Stimulated activated effector memory CD8-positive, alpha-beta T cell treated with anti-CD3 and anti-CD28 coated beads, Interleukin-12 subunit alpha, Interleukin-12 subunit beta, amount 100 ng/mL, for 72 hours (primary cell): ENCODE measurements around the gene QRFP.
"Not testable (repeated sequence)": the region's sequence is repeated elsewhere in the genome, so short reads cannot be mapped to it uniquely, and the experiment has no call there.

ENCODE experiments used
- ATAC-seq: fragments of 150-1000 bp; cut with Tn5 transposase; 2 replicates; pipeline ENCODE4 v1.10.0; 2021
- DNase-seq, 2 donors: peaks; one replicate each; pipeline ENCODE4 v3.0.0; 2021 to 2022; ENCODE audit warnings: low spot score in 2 of 2
- H3K27ac Mint-ChIP-seq: one replicate; pipeline ENCODE4 v1.8.0; 2022; ENCODE audit warnings: mild to moderate bottlenecking, mixed read lengths
- H3K36me3 Mint-ChIP-seq: one replicate; pipeline ENCODE4 v1.8.0; 2022; ENCODE audit warnings: mild to moderate bottlenecking, mixed read lengths
- H3K4me1 Mint-ChIP-seq: one replicate; pipeline ENCODE4 v1.8.0; 2022; ENCODE audit warnings: mixed read lengths
- H3K4me3 Mint-ChIP-seq: one replicate; pipeline ENCODE4 v1.8.0; 2022; ENCODE audit warnings: mild to moderate bottlenecking, mixed read lengths
- H3K9me3 Mint-ChIP-seq: one replicate; pipeline ENCODE4 v1.8.0; 2022; ENCODE audit warnings: mixed read lengths

The QRFP gene

GRCh38 chr9:130848514-130848913 is 48.1 kb downstream of the QRFP start:
- DNase-seq, H3K9me3 Mint-ChIP-seq, ATAC-seq, H3K27ac Mint-ChIP-seq, H3K36me3 Mint-ChIP-seq, H3K4me3 Mint-ChIP-seq: not testable (repeated sequence)
- H3K4me1 Mint-ChIP-seq = peaks cover 17% of the 10 kb centered on the region

- H3K4me1 Mint-ChIP-seq = peaks cover 25% of the 10 kb centered on the region
- DNase-seq (no peak), ATAC-seq (no peak)
- no peaks in the 10 kb centered on the region for H3K9me3 Mint-ChIP-seq
- H3K27ac Mint-ChIP-seq = no peak overlapping the region
- H3K36me3 Mint-ChIP-seq = no peaks in the 10 kb centered on the region
- no peak overlapping the region for H3K4me3 Mint-ChIP-seq
These were observed 49.0 kb downstream of the QRFP start for GRCh38 chr9:130847306-130848217.

- no peak for DNase-seq
- Mint-ChIP-seq H3K4me1 (peaks cover 25% of the 10 kb centered on the region), H3K9me3 (no peaks in the 10 kb centered on the region), H3K4me3 (no peak overlapping the region), H3K36me3 (no peaks in the 10 kb centered on the region), H3K27ac (no peak overlapping the region)
- ATAC-seq = no peak
These were observed 49.9 kb downstream of the QRFP start for GRCh38 chr9:130846487-130847305.

GRCh38 chr9:130845901-130846481 is 50.6 kb downstream of the QRFP start:
- ATAC-seq = no peak
- no peak overlapping the region for H3K27ac Mint-ChIP-seq
- H3K4me3 Mint-ChIP-seq = no peak overlapping the region
- peaks cover 25% of the 10 kb centered on the region for H3K4me1 Mint-ChIP-seq
- H3K9me3 Mint-ChIP-seq = no peaks in the 10 kb centered on the region
- no peak for DNase-seq
- no peaks in the 10 kb centered on the region for H3K36me3 Mint-ChIP-seq

DNA sequence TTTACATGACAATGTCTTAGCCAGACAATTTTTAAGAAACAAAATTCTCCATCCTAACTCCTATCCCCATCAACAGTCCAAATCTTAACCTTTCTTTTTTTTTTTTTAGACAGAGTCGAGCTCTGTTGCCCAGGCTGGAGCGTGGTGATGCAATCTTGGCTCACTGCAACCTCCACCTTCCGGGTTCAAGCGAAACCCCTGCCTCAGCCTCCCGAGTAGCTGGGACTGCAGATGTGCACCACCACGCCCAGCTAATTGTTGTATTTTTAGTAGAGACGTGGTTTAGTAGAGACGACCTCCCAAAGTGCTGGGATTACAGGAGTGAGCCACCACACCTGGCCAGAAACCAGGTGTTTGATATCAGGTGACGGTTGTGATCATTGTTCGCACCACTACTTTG is 51.4 kb downstream of the QRFP start:
- Mint-ChIP-seq H3K4me3 (no peak overlapping the region), H3K36me3 (no peaks in the 10 kb centered on the region), H3K27ac (peak overlapping the region; percentile 69), H3K4me1 (peaks cover 24% of the 10 kb centered on the region), H3K9me3 (no peaks in the 10 kb centered on the region)
- DNase-seq (no peak), ATAC-seq (no peak)

DNA sequence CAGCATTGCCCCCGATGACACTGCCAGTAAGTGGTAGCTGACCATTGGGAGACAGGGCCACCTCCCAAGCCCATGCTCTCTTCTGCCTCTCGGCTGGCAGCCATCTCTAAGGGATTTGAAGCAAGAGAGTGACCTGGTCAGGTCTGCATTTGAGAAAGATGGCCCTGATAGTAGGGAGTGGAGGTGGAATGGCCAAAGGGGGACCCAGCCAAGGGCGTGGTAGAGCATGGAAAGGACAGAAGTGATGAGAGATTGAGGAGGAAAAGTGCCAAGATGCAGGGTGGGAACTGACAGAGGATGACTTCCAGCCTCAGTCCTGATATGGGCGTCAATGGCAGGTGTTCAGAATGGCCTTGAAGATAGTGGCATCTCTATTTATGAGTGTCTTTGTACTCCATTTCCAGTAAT is 52.6 kb downstream of the QRFP start:
- DNase-seq (no peak), ATAC-seq (no peak)
- peak overlapping the region; percentile 48 for H3K27ac Mint-ChIP-seq
- H3K36me3 Mint-ChIP-seq = no peaks in the 10 kb centered on the region
- peaks cover 25% of the 10 kb centered on the region for H3K4me1 Mint-ChIP-seq
- H3K9me3 Mint-ChIP-seq = no peaks in the 10 kb centered on the region
- no peak overlapping the region for H3K4me3 Mint-ChIP-seq

GRCh38 chr9:130843049-130843908 is 53.3 kb downstream of the QRFP start:
- no peak overlapping the region for H3K4me3 Mint-ChIP-seq
- DNase-seq = no peak
- H3K27ac Mint-ChIP-seq = peak overlapping the region; percentile 48
- ATAC-seq = no peak
- no peaks in the 10 kb centered on the region for H3K36me3 Mint-ChIP-seq
- peaks cover 32% of the 10 kb centered on the region for H3K4me1 Mint-ChIP-seq
- no peaks in the 10 kb centered on the region for H3K9me3 Mint-ChIP-seq
